Stimulated activated CD4-positive, alpha-beta T cell treated with anti-CD3 and anti-CD28 coated beads, Interleukin-1b, Interleukin-23, amount 100 ng/mL, for 24 hours (primary cell): Measurements from ENCODE around the gene TMEM215.
"Not testable (repeated sequence)": the region's sequence is repeated elsewhere in the genome, so short reads cannot be mapped to it uniquely, and the experiment has no call there.

ENCODE experiments used
- DNase-seq, 4 experiments: peaks; one replicate each; pipeline ENCODE4 v3.0.0-alpha.2; 2020; ENCODE audit warnings: low read depth in 4 of 4, low spot score in 1 of 4

Gene TMEM215

GRCh38 chr9:32783168-32783891 lies at the start of gene TMEM215:
TMEM215 (plus strand) TSS chr9:32783540; CDS start chr9:32784184, 644 bp downstream.
- DNase-seq = no peak

GRCh38 chr9:32735476-32735875 lies 47.9 kb upstream of the TMEM215 start:
- DNase-seq = no peak

- DNase-seq = no peak
Measured at GRCh38 chr9:32737378-32737777, 46.0 kb upstream of the TMEM215 start.

GRCh38 chr9:32738501-32739172 lies 44.7 kb upstream of the TMEM215 start:
- DNase-seq = no peak

- no peak for DNase-seq
Measured at GRCh38 chr9:32741706-32742105, 41.6 kb upstream of the TMEM215 start.

GRCh38 chr9:32742296-32742695 lies 41.0 kb upstream of the TMEM215 start:
- no peak for DNase-seq

- no peak for DNase-seq
Measured at GRCh38 chr9:32748013-32748412, 35.3 kb upstream of the TMEM215 start.

GRCh38 chr9:32755730-32756129 lies 27.6 kb upstream of the TMEM215 start:
- DNase-seq = no peak

- no peak for DNase-seq
Measured at GRCh38 chr9:32764139-32764538, 19.2 kb upstream of the TMEM215 start.

GRCh38 chr9:32775283-32775682 lies 8.1 kb upstream of the TMEM215 start:
- no peak for DNase-seq

GRCh38 chr9:32776201-32776600 lies 7.1 kb upstream of the TMEM215 start:
- DNase-seq = no peak

GRCh38 chr9:32782476-32783167 lies 718 bp upstream of the TMEM215 start:
- DNase-seq = no peak

GRCh38 chr9:32787816-32788215 lies 4.5 kb downstream of the TMEM215 start:
- DNase-seq = no peak

- not testable (repeated sequence) for DNase-seq
Measured at GRCh38 chr9:32796015-32796414, 12.7 kb downstream of the TMEM215 start.

GRCh38 chr9:32801530-32801929 lies 18.2 kb downstream of the TMEM215 start:
- no peak for DNase-seq

- DNase-seq = no peak
Measured at GRCh38 chr9:32807217-32807616, 23.9 kb downstream of the TMEM215 start.

- DNase-seq = no peak
Measured at GRCh38 chr9:32811246-32811645, 27.9 kb downstream of the TMEM215 start.

- no peak for DNase-seq
Measured at GRCh38 chr9:32820322-32820721, 37.0 kb downstream of the TMEM215 start.

- DNase-seq = no peak
Measured at GRCh38 chr9:32823101-32823500, 39.8 kb downstream of the TMEM215 start.

GRCh38 chr9:32823551-32823950 lies 40.2 kb downstream of the TMEM215 start:
- no peak for DNase-seq

GRCh38 chr9:32825203-32825602 lies 41.9 kb downstream of the TMEM215 start:
- DNase-seq = no peak

GRCh38 chr9:32828861-32829260 lies 45.5 kb downstream of the TMEM215 start:
- DNase-seq = no peak
